HuH-7.5 (cell line): ENCODE measurements around the gene PEMT.
"Not testable (repeated sequence)": the region's sequence is repeated elsewhere in the genome, so short reads cannot be mapped to it uniquely, and the experiment has no call there.

Experiments
- DNase-seq: peaks from one replicate; pipeline ENCODE4 v3.0.0; 2011; ENCODE audit warnings: low spot score

PEMT gene, protein sequence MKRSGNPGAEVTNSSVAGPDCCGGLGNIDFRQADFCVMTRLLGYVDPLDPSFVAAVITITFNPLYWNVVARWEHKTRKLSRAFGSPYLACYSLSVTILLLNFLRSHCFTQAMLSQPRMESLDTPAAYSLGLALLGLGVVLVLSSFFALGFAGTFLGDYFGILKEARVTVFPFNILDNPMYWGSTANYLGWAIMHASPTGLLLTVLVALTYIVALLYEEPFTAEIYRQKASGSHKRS

DNA sequence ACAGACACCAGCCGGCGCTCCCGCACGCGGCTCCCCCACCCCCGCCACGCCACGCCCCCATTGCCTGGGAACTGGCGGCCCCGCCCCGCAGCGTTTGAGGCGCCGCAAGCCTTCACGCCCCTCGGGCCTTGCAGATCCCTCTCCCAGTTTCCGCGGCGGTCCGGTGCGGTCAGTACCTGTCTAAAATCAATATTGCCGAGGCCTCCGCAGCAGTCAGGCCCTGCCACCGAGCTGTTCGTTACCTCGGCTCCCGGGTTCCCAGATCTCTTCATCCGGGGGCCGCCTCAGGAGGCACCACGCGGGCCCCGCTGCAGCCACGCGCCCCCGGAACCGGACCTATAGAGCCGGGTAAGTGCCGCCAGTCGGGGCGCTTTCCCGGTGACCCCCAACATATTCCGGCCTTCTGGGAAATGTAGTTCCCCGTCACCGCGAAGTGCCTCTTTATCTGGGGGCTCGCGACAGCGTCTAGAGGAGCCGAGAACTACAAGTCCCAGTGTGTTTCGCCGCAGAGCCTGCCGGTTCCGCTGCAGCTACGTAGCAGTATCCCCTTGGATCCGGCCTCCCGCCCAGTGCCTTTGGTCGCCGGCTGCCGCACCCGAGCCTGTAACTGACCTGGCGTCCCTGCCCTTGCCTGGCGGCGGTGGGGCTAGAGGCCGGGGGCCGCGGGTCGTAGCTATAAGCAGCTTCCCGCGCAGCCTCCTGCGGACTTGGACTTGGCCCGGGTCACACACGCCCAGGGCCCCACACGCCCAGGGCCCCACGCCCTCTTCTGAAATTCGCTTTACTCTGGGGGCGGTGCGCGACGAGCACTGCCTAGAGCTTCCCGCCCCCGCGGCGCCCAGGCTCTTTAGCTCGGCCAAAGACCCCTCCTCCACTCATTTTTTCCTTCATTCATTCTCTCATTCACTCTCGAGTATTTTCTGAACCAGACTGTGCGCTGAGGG, at the start of gene PEMT:
PEMT (minus strand) TSS at position 354 of the 944 bp plus-strand sequence; CDS start at position 272, 82 bp downstream.
- DNase-seq, result peak; percentile 84

DNA sequence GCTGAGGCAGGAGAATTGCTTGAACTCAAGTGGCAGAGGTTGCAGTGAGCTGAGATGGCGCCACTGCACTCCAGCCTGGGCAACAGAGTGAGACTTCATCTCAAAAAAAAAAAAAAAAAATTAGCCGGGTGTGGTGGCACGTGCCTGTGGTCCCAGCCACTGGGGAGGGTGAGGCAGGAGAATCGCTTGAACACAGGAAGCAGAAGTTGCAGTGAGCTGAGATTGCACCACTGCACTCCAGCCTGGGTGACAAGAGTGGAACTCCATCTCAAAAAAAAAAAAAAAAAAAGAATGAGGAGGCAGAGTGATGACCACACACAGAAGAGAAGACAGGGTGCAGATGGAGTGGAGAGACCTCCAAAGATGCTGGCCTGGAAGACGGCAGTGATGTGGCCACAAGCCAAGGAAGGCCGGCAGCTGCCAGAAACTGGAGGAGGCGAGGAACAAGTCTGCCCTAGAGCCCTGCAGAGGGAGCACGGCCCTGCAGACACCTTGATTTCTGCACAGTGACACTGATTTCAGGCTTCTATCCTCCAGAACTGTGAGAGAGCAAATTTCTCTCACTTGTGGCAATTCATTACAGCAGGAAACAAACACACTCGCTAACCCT, 48.3 kb upstream of the PEMT start:
- DNase-seq, result not testable (repeated sequence)

GRCh38 chr17:17638467-17638866, 47.0 kb upstream of the PEMT start:
- DNase-seq, result no peak

- no peak for DNase-seq
Measured at GRCh38 chr17:17636272-17636885, 44.9 kb upstream of the PEMT start.

DNA sequence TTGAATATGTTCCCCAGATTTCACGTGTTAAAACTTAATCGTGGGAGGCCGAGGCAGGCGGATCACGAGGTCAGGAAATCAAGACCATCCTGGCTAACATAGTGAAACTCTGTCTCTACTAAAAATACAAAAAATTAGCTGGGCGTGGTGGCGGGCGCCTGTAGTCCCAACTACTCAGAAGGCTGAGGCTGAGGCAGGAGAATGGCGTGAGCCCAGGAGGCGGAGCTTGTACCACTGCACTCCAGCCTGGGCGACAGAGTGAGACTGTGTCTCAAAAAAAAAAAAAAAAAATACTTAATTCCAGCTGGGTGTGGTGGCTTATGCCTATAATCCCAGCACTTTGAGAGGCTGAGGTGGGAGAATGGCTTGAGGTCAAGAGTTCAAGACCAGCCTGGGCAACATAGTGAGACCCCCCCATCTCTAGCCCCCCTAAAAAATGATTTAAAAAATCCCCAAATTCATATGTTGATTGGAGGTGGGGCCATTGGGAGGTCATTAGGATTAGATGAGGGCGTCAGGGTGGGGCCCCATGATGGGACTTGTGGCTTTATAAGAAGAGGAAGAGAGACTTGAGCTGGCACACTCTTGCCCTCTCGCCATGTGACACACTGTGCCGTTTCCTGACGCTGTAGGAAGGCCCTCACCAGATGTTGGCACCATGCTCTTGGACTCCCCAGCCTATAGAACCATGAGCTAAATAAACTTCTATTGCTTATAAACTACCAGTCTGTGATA, 44.2 kb upstream of the PEMT start:
- DNase-seq, result not testable (repeated sequence)

GRCh38 chr17:17635126-17635525, 43.6 kb upstream of the PEMT start:
- no peak for DNase-seq

- no peak for DNase-seq
Measured at GRCh38 chr17:17633310-17633709, 41.8 kb upstream of the PEMT start.

- DNase-seq, result not testable (repeated sequence)
Measured at GRCh38 chr17:17632690-17633089, 41.2 kb upstream of the PEMT start.

DNA sequence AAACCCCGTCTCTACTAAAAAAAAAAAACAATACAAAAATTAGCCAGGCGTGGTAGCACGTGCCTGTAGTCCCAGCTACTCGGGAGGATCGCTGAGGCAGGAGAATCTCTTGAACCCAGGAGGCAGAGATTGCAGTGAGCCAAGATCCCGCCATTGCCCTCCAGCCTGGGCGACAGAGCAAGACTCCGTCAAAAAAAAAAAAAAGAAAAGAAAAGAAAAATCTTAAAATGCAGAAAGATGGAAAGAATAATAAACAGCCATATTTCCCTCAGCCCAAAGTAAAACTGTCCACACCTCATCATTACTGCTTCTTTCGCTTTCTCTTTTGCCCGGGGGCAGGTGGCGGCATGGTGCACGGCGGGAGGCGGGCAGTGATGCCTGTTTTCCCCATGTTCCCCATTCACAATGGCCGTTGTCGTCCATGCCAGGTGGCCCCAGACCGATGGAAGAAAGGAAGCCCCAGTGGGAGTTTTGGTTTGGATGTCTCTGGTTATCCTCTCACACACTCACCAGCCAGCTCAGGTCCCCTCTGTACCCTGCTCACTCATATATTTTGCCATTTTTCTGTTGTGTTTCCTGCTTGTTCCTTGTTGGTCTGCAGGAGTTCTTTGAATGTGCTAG, 37.0 kb upstream of the PEMT start:
- no peak for DNase-seq

GRCh38 chr17:17626840-17627239, 35.3 kb upstream of the PEMT start:
- no peak for DNase-seq

DNA sequence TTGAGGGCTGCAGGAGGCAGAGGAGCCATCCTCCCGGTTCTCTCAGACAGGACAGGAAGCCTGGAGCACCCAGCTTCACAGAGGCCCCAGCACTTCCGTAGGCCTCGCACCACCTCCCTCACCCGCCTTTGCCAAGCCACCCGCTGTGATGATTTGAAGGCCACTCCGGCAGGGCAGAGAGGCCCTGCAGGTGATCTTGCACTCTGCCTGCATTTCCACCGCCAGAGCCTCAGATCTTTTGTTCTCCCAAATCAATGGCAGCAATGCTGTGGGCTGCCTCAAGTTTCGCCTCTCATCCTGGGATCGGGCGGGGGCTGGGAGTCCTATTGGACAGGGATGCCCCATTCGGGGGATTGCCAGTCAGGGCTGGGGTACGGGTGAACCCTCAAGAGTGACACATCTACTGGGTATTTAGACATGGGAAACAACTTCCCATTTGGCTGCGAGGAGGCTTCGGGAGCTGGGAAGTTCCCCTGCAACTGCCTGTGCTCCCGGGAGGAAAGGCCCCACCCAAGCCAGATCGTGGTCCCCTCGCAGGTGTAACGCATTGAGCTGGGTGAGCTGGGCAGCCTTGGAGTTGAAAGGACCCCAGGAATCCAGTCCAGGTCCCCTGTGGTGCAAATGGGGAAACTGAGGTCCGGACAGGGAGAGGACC, 34.8 kb upstream of the PEMT start:
- DNase-seq, result no peak

DNA sequence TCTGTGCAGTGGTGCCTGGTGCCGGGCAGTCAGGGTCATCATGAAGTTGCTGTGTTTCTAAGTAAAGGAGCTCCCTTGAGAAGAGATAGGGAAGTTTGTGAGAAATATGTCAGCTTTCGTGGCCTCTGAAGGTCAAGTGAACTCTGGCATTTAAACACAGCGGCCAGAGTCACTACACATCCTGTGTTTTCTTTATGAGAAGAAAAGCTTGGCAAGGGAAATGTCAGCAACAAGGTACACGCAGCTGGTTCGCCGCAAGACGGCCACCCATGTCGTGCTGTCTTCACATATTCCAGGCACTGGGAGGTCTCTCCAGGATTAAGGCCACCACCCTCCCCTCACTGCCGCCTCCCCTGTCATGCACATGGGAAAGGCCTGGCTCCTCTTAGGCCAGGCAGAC, 33.2 kb upstream of the PEMT start:
- no peak for DNase-seq

DNA sequence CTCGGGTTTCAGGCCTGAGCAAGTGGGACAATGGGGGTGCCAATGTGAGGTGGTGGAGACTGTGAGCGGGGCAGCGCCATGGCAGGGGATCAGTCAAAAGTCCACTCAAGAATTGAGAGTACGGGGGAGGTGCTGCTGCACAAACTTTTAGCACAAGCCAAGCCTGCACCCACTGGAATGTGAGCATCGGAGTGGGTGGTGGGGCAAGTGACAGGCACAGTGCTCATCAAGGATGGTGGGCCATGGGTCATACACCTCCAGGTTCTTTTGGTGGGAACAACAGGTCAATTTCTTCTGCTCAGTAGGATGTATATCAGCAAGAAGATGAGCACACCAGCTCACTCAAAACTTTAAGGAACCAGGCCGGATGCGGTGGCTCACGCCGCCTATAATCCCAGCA, 32.4 kb upstream of the PEMT start:
- no peak for DNase-seq

DNA sequence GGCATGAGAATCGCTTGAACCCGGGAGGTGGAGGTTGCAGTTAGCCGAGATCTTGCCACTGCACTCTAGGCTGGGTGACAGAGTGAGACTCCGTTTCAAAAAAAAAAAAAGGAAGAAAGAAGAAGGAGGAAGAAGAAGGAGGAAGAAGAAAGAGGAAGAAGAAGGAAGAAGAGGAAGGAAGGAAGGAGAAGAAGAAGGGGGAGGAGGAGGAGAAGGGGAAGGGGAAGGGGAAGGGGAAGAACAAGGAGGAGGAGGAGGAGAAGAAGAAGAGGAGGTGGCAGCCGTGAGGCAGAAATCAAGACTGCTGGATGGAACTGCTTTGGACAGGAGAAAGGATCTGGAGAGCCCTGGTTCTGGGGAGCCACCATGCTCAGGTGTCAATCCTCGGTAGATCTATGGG, 29.7 kb upstream of the PEMT start:
- no peak for DNase-seq

GRCh38 chr17:17613708-17614114, 22.2 kb upstream of the PEMT start:
- peak; percentile 36 for DNase-seq

DNA sequence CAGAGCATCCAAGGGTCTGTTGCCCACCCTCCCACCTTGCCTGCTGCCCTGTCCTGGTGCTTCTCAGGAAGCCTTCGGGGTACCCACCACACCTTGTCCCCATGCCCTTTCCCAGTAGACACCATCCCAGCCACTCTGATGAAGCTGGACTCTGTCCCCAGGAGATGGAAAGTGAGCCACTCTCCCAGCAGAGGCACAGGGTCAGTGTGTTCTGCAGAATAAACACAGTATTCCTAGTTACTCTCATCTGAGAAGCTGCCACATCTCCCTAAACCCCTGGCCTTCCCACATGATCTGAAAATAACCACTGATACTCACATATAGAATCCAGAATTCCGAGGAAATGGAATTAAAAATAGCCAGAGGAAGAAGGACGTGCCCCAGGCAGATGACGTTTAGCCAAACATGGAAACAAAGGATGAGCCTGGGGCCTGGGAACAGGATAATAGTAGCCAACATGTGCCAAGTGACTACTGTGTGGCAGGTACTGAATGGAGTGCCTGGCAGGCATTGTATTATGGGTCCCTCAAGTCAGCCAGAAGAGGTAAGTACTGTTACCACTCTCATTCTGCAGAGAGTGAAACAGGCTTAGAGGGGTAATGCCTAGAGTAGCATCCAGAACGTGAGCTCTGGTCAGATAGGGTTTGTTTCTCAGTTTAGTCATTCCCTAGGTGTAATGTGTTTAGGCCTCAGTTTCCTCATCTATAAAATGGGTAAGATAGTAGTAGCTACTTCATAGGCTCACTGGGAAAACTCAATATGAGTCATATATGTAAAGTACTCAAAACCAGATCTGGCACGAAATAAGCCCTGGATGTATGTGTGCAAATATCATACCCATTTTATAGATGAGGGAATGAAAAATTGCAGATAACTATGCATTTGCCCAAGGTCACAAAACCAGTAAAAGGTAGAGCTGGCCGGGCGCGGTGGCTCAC, 20.8 kb upstream of the PEMT start:
- DNase-seq, result no peak

DNA sequence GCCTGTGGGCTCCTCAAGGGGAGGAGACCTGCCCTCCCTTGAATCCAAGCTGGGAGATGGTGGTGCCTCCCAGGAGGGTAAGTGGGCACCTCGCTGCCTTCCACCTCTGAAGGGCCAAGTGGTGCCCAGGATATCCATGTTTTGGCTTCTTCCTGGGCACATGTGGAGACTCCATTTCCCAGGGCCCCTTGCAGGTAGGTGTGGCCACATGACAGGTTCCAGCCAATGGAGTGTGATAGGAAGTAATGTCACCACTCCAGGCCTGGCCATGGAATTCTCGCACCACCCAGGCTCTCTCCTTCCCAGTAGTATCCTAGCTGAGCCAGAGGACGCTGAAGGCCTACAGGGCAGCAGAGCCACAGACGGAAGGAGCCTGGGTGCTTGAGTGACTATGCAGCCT, 17.6 kb upstream of the PEMT start:
- no peak for DNase-seq

DNA sequence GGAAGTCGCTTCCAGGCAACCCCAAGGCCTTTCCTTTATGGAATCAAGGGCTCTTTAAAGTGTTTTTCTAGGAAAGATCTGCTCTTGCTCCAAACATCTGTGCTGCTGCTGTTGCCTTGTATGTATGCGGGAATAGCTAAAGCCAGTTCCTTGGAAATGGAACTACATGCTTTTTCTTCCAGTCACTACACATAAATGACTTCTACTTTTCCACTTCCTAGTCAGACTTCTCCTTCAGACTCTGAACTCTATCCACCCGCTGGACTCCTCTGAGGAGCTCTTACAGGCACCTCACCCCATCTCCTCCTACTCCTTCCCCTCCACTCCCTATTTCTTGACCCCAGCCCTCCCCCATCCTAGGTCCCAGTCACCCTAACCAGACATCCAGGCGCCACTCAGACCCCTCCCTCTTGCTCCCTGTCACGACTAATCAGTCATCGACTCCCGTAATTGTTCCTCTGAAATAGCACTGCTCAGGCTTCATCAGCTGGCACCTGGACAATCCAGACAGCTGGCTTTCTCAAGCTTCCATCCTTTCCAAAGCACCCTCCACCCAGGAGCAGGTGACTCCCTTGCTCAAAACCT, 15.0 kb upstream of the PEMT start:
- no peak for DNase-seq

DNA sequence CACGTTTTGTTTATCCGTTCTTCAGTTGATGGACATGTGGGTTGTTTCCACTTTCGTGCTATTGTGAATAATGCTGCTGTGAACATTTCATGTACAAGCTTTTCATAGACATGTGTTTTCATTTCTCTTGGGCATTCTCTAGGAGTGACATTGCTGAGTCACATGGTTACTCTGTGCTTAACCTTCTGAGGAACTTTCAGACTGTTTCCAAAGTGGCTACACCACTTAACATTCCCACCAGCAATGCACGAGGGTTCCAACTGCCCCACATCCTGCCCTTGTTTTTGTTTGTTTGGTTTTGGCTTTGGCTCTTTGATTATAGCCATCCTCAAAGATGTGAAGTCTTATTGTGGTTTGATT, 14.2 kb upstream of the PEMT start:
- no peak for DNase-seq
